GM18873 (cell line): ENCODE data around the gene HSPA1L.
"Not testable (repeated sequence)": the region's sequence is repeated elsewhere in the genome, so short reads cannot be mapped to it uniquely, and the experiment has no call there.

Source experiments
- ATAC-seq: cut with Tn5 transposase; IDR thresholded peaks from one replicate; pipeline ENCODE4 v1.9.1; 2021; ENCODE audit warnings: mild to moderate bottlenecking, moderate library complexity, moderate number of reproducible peaks; ENCODE audit not compliant: unreplicated experiment, low FRiP score

Gene HSPA1L

GRCh38 chr6:31817133-31817928 lies 2.2 kb upstream of the HSPA1L start:
- not testable (repeated sequence) for ATAC-seq

- no peak for ATAC-seq
Observed at GRCh38 chr6:31814677-31815024, 432 bp downstream of the HSPA1L start.

GRCh38 chr6:31813465-31813849 lies 1.6 kb downstream of the HSPA1L start:
- no peak for ATAC-seq

GRCh38 chr6:31811645-31812044 lies 3.4 kb downstream of the HSPA1L start:
- no peak for ATAC-seq

GRCh38 chr6:31808599-31808998 lies 6.5 kb downstream of the HSPA1L start:
- ATAC-seq, result not testable (repeated sequence)

GRCh38 chr6:31806470-31807272 lies 8.4 kb downstream of the HSPA1L start, which contains the start of gene LSM2:
Gene LSM2 (minus strand): TSS chr6:31806966. CDS start chr6:31806757, 209 bp downstream.
- ATAC-seq, result peak; percentile 78

- ATAC-seq, result no peak
Observed at GRCh38 chr6:31805939-31806469, 9.1 kb downstream of the HSPA1L start.

GRCh38 chr6:31801031-31801927 lies 13.8 kb downstream of the HSPA1L start:
- not testable (repeated sequence) for ATAC-seq

GRCh38 chr6:31799781-31800180 lies 15.3 kb downstream of the HSPA1L start:
- ATAC-seq, result no peak

GRCh38 chr6:31797588-31797987 lies 17.5 kb downstream of the HSPA1L start:
- ATAC-seq, result no peak

- no peak for ATAC-seq
Observed at GRCh38 chr6:31796993-31797385, 18.1 kb downstream of the HSPA1L start.

GRCh38 chr6:31795616-31796298 lies 19.3 kb downstream of the HSPA1L start, which contains the start of gene VARS1:
Gene VARS1 (minus strand): TSS chr6:31795752. CDS start chr6:31795217, 535 bp downstream.
- no peak for ATAC-seq

GRCh38 chr6:31794866-31795615 lies 20.0 kb downstream of the HSPA1L start:
- ATAC-seq, result no peak

GRCh38 chr6:31794294-31794865 lies 20.7 kb downstream of the HSPA1L start:
- no peak for ATAC-seq

GRCh38 chr6:31793927-31794245 lies 21.2 kb downstream of the HSPA1L start:
- not testable (repeated sequence) for ATAC-seq

GRCh38 chr6:31792761-31793171 lies 22.3 kb downstream of the HSPA1L start:
- ATAC-seq, result no peak

GRCh38 chr6:31792090-31792374 lies 23.1 kb downstream of the HSPA1L start:
- ATAC-seq, result no peak

- ATAC-seq, result no peak
Observed at GRCh38 chr6:31791324-31792089, 23.6 kb downstream of the HSPA1L start.
